ES-I3 (cell line): Measurements from ENCODE around the gene FADS2.

Source experiments
- H3K36me3 ChIP-seq: 2 replicates; pipeline ENCODE4 v1.6.1; 2013; ENCODE audit warnings: mild to moderate bottlenecking, low read length, control low read depth, moderate library complexity; ENCODE audit not compliant: insufficient read depth
- H3K4me1 ChIP-seq: 2 replicates; pipeline ENCODE4 v1.6.1; 2013; ENCODE audit warnings: mild to moderate bottlenecking, control low read depth, low read length; ENCODE audit not compliant: insufficient read depth
- H3K9ac ChIP-seq: 2 replicates; pipeline ENCODE4 v1.6.1; 2013; ENCODE audit warnings: low read depth, mild to moderate bottlenecking, low read length, moderate library complexity
- H3K9me3 ChIP-seq: 2 replicates; pipeline ENCODE4 v1.6.1; 2013; ENCODE audit warnings: mild to moderate bottlenecking, low read length, moderate library complexity; ENCODE audit not compliant: control insufficient read depth, insufficient read depth

The FADS2 gene

GRCh38 chr11:61906522-61906909 lies 78.4 kb downstream of the FADS2 start:
- Histone ChIP-seq H3K9me3 (no peaks in the 10 kb centered on the region), H3K9ac (no peak overlapping the region), H3K4me1 (peaks cover 16% of the 10 kb centered on the region), H3K36me3 (no peaks in the 10 kb centered on the region)

GRCh38 chr11:61907282-61907681 lies 79.2 kb downstream of the FADS2 start:
- Histone ChIP-seq H3K4me1 (peaks cover 16% of the 10 kb centered on the region), H3K36me3 (no peaks in the 10 kb centered on the region), H3K9ac (no peak overlapping the region), H3K9me3 (no peaks in the 10 kb centered on the region)

DNA sequence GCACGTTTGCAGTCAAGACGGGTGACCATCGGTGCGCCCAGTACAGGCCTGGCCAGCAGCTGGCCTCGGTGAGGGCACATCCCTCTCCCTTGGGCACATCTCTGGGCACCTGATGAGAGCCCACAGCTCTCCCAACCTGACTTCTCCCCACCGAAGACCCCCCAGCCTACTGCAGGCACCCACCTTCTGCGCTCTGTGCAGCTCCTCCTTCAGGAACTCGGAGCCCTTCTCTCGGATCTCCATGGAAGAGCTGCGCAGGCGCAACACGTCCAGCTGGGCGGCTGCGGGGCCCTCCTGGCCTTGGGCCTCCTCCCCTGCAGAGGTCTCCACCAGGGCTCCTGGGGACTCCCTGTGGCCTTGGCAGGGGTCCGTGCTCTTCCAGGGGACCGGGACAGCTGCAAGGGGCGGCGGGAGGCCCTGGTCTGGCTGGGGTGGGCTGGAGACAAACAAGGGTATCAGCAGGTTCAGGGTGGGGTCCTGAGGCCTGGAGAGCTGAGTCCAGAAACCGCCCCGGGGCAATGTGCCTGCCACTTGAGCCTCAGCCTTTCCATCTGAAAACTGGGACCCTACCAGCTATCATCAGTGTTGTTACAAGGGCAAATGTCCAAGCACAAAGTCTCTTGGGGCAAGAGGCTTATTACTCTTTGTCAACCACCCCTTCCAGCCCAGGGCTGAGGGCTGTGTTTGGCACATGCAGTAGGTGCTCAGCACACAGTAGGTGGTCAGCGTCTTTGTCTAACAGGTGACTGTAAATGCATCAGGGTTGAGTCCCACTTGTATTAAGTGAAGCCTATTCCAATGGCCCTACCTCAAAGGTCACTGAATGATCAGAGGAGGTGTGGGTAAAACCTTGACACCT lies 80.0 kb downstream of the FADS2 start:
- Histone ChIP-seq H3K9ac (no peak overlapping the region), H3K36me3 (no peaks in the 10 kb centered on the region), H3K9me3 (no peaks in the 10 kb centered on the region), H3K4me1 (peaks cover 21% of the 10 kb centered on the region)

DNA sequence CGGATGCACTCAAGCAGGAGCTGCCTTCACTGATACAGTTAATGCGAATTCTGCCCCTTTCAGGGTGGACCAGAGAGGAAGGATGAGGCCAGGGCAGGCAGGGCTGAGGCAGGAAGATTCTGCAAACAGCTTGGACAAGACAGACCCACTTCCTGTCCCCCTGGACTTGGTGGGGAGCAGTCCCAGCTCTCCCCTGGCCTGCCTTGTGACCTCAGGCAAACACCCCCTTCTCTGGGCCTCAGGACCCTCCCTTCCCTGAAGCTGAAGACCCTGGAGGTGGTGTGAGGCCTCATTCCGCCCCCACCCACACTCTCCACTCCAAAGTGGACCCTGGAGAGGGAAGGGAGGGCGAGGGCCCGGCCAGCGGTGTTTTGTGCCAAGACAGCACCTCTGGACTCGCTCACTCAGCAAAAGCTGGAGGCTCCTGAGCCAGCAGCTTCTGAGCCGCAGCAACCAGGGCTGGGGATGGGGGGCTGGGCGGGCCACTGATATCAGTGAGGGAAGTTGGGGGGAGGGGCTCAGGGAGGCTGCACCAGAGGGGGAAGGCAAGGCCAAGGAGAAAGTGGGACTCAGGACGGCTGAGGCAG lies 80.7 kb downstream of the FADS2 start:
- H3K36me3 ChIP-seq: no peaks in the 10 kb centered on the region
- H3K9me3 ChIP-seq: no peaks in the 10 kb centered on the region
- H3K9ac ChIP-seq: no peak overlapping the region
- H3K4me1 ChIP-seq: peaks cover 22% of the 10 kb centered on the region

DNA sequence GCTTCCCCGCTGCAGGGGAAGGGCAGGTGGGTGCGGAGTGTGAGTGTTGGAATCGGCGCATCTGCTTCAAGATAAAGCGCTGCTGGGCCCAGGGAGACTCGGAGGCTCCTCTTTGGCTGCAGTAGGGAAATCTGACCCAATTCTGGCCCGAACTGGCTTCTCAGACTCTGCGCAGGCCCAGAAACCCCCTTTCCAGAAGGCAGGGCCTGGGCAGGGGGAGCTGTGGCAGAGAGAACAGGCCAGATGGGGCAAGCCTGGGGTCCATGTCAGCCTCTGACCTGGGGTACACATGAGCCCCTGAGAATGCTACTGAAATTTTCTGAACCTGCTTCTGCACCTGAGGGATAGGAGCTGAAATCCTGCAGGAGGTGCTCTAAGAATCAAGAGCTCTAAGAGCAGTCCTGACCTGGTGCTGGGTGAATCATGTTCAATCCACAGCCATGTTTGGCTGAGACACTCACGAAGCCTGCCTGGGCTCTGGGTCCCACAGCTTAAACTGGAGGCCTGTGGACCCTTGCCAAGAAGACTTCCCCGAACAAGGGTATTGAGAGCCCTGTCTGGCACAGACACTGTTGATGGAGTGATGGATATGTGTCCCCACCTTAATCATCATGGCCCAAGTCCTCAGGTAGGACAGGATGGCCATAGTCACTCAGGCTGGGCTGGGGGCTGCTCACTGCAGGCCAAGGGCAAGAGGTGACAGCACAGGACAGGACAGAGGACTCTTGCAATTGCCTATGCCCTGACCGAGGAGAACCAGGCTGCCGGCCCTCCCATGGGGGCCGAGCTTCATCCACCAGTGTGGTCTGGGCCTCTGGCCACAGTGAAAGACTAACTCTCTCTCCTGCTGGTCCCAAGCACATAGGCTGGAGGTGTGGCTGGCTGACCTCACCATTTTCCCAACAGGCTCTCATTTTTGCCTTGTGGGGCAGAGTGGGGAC lies 82.4 kb downstream of the FADS2 start:
- H3K9me3 ChIP-seq: no peaks in the 10 kb centered on the region
- no peaks in the 10 kb centered on the region for H3K36me3 ChIP-seq
- no peak overlapping the region for H3K9ac ChIP-seq
- peaks cover 17% of the 10 kb centered on the region; the same call in 1 of the 2 replicates for H3K4me1 ChIP-seq

DNA sequence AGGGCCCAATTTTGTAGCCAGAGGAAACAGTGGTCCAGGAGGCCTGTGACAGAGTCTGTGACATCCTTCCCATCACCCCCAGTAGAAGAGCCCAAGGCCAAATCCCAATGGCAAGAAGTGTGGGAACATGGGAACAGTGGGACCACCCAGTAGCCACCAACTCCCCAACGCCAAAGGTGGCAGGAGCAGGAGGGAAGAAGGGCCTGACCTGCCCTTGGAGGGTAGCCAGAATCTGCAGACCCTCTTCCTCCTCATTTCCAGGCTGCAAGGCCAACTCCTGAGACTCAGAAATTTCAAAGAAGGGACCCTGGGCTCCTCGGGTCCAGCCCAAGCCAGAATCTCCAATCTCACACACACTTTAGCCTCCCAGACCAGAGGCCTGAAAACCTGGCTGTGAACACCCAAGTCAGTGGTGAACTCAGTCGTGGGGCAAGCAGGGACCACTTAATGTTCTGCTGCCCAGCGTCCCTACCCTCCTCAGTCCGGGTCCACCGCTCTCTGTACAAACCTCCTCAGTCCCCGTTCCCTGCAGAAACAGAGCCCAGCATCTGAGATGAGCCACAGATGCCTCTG lies 83.1 kb downstream of the FADS2 start:
- H3K36me3 ChIP-seq: no peaks in the 10 kb centered on the region
- no peaks in the 10 kb centered on the region for H3K9me3 ChIP-seq
- H3K4me1 ChIP-seq: peaks cover 17% of the 10 kb centered on the region; the same call in 1 of the 2 replicates
- H3K9ac ChIP-seq: no peak overlapping the region

DNA sequence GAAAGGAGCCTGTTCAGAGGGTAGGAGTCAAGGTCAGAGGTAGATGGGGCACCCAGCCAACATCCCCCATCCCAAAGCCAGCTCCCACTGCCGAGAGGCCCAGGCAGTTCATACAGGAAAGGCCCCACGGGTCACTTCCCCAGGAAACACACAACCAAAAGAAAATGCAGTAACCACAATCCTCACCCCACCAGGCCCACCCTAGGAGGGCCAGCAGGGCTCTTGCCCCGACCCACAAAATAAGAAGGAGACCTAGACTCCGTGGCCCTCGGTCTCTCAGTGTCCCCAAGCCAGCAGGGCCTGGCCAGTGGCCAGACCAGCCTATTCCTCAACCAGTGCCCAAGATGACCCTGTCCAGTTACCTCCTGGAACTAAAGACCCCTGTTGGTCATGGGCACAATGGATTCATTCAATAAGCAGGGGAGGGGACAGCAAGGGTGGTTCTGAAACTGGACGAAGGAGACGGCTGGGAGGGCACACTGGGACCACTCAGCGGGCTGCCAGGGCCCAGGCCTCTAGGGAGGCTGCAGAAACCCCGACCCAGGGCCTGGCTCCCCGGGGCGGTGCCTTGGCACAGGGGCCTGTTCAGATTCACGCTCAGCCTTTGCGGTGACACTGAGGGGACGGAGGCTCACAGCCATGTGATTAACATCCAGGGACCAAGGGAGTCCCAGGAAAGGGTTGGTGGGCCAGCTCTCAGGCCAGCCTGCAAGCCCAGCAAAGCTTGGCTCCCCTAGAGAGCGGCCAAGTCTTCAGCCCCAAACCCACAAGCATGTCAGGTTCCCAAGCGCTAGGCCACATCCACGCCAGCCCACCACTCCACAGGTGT lies 83.8 kb downstream of the FADS2 start:
- Histone ChIP-seq H3K36me3 (no peaks in the 10 kb centered on the region), H3K9ac (no peak overlapping the region), H3K4me1 (peaks cover 20% of the 10 kb centered on the region; the same call in 1 of the 2 replicates), H3K9me3 (no peaks in the 10 kb centered on the region)

DNA sequence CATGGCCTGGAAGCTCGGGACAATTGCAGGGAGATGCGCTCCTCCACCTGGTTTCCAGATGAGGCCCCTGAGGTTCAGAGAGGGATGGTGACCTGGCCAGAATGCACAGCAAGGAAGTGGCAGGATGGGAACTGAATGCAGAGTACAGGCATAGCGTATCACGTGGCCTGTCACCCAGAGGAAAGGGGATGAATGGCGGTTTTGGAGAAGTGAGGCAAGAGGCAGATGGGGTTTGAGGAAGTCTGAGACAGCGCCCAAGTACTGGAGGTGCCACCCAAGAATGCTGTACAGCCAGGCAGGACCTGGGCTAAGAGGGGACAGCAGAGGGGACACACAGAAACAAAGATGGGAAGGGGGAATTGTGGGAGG lies 84.4 kb downstream of the FADS2 start:
- Histone ChIP-seq H3K4me1 (peaks cover 20% of the 10 kb centered on the region; the same call in 1 of the 2 replicates), H3K9ac (no peak overlapping the region), H3K9me3 (no peaks in the 10 kb centered on the region), H3K36me3 (no peaks in the 10 kb centered on the region)

GRCh38 chr11:61912991-61913698 lies 85.0 kb downstream of the FADS2 start:
- Histone ChIP-seq H3K9me3 (no peaks in the 10 kb centered on the region), H3K9ac (no peak overlapping the region), H3K4me1 (peaks cover 24% of the 10 kb centered on the region), H3K36me3 (no peaks in the 10 kb centered on the region)

DNA sequence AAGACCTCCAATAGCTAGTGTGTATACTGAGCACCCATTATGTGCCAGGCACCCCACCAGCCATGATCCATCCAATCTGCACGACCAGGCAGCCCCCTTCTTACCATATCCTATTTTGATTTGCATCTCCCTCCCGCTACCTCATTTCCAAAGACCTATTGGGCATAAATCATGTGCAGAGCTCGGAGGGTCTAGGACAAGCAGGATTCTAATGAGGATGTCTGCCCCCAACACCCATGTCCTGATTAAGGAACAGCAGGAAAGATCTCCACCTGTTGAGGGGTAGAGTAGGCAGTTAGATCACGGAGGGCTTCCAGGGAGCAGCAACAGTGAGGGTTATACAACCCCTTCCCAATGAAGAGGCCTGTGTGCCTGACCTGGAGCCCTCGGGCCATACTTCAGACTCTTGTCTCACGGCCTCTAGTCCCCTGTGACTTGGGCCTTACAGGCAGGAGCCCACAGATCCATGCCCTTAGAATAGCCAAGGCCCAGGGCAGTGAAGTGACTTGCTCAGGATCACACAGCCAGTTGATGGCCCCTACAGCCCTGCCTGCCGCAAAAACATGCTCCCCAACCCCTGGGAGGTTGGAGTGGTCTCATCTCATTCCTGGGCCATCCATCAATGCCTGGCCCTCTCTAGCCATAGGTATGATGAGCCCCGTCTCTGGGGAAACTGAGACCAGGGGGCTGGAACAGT lies 85.7 kb downstream of the FADS2 start:
- Histone ChIP-seq H3K36me3 (no peaks in the 10 kb centered on the region), H3K4me1 (peaks cover 19% of the 10 kb centered on the region), H3K9ac (no peak overlapping the region)

GRCh38 chr11:61914471-61915171 lies 86.5 kb downstream of the FADS2 start:
- no peak overlapping the region for H3K9ac ChIP-seq
- H3K4me1 ChIP-seq: peaks cover 13% of the 10 kb centered on the region
- H3K36me3 ChIP-seq: no peaks in the 10 kb centered on the region
- no peaks in the 10 kb centered on the region for H3K9me3 ChIP-seq

More for the DNA sequence above, 85.7 kb downstream of the FADS2 start:
- H3K9me3 ChIP-seq: no peaks in the 10 kb centered on the region

DNA sequence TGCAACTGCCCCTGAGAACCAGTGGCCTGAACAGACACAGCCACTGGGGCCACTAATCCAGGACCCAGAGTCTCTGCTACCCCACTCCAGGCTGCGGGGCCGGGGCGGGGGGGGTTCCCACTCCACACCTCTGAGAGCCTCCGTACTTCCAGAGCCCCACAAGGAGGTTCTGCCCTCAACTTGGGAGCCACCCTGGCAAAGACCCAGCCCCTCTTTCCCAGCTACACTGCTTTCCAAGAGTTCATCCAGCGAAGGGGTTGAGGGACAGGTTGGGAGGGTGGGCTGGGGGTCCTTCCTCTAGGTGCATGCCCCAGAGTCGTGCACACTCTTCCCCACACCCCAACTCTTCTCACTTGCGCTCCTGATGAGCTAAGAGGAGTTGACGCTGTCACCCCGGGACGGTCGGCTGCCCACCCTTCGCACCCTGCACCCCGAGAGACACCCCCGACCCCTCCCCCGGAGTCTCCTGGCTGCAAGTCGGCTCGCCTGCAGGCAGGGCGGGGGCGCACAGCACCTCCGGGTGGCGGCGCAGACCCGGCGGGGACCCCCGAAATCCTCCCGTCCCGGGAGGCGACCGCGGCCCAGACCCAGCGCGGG lies 88.7 kb downstream of the FADS2 start:
- Histone ChIP-seq H3K4me1 (peaks cover 13% of the 10 kb centered on the region), H3K9ac (peak overlapping the region; percentile 75), H3K36me3 (no peaks in the 10 kb centered on the region), H3K9me3 (no peaks in the 10 kb centered on the region)
